Stimulated activated CD8-positive, alpha-beta memory T cell treated with anti-CD3 and anti-CD28 coated beads, Interleukin-12 subunit alpha, Interleukin-12 subunit beta, amount 100 ng/mL, for 4 hours (primary cell): Measurements from ENCODE around the gene TGFBI.

Experiments
- DNase-seq: peaks from one replicate; pipeline ENCODE4 v3.0.0-alpha.2; 2020; ENCODE audit warnings: low read depth

The TGFBI gene

GRCh38 chr5:136090319-136090718 lies 61.5 kb downstream of the TGFBI start:
- no peak for DNase-seq

GRCh38 chr5:136094189-136094912 lies 65.6 kb downstream of the TGFBI start:
- no peak for DNase-seq

GRCh38 chr5:136094913-136095641 lies 66.3 kb downstream of the TGFBI start:
- DNase-seq, result no peak

DNA sequence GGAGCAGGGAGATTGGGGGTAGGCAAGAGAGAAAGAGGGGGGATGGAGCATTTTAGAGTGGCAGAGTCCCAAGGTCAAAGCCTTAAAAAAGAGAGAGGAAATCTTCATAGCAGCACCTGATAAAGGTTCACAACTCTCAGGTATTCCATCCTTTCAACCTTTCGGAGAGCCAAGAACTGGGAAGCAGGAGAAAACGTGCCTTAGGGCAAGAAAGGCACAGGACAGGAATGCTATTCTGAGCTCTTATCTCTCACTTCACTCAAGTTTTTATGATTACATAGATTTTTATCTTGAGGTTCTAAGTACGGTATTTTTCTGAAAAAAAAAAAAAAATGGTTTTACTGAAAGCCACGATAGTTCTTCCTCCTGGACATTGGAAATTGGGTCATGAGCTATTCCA lies 69.4 kb downstream of the TGFBI start:
- no peak for DNase-seq

DNA sequence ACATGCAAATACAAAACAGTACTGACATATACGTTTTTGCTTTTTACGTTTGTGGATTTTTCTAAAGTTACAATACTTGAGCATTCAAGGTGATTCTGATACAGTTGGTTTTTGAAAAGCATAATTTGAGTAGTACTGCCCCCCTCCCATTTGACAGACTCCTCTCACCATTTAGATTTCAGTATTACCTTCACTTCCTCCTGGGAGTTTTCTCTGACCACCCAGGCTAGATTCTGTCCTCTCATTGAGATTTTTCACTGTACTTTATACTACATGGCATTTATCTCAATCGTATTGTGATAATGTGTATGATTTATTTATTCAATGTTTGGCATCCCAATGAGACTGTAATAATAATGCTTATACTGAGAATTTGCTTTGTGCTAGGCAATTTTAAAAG lies 71.1 kb downstream of the TGFBI start:
- no peak for DNase-seq

DNA sequence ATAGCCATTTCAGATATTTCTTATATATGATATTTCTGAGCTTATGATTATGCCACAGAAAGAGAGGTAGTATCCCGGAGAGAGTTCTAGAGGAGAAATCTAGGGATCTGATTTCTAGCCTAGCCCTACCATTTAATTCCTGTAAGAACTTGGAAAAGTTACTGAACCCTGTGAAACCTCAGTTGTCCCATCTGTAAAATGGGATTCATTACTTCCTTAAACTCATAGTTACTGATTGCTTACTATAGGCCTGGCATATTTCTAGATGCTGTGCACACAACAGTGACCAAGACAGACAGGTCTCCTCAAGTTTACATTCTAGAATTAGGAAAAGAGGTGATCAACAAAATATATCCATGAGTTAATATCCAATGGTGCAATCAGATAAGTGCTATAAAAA lies 73.1 kb downstream of the TGFBI start:
- no peak for DNase-seq

DNA sequence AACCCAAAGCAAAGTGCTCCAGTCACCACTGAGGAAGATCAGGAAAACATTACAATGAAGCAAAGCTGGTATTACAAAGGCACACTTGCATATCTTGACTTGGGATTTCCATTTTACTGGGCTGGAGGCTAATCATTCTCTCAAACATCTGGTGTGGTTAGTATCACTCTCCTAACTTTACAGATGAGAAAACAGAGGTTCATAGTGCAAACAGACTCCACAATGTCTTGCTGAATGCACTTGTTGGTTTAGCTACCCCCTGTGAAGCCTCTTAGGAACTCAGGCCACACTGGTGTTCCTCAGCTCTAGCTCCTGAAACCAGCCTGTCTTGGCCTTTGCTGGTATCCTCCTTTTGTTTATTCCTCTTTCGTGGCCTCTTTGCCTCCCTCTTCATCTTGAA lies 74.3 kb downstream of the TGFBI start:
- no peak for DNase-seq

DNA sequence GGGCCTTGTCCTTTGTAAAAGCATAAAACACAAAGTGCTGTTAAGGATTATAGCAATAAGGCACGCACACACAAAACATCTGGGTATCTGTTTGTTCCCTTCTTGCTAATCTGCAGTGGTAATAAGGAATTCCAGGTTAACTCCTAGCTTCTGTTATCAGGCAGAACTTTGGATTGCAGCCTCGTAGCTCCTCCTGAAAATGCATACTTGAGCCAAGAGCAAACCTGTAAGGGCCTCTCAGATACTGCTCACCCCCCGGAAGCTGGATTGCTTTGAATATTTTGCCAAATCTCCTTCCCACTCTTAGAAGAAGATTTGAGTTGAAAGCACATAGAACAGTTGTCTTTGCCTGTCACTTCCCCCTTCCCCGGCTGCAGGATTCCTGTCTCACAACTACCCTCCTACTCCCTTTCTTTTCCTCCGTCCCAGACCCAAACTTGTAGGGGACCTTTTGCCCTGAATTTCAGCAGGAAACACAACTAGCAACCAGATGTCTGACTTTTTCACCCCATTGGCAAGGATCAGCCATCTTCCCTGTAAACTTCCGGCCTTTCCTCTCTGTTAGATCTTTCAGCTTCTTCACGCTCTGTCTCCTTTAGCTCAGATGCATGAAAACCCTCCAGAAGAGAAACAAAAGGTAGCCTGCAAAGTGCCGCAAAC lies 75.6 kb downstream of the TGFBI start:
- DNase-seq, result no peak

DNA sequence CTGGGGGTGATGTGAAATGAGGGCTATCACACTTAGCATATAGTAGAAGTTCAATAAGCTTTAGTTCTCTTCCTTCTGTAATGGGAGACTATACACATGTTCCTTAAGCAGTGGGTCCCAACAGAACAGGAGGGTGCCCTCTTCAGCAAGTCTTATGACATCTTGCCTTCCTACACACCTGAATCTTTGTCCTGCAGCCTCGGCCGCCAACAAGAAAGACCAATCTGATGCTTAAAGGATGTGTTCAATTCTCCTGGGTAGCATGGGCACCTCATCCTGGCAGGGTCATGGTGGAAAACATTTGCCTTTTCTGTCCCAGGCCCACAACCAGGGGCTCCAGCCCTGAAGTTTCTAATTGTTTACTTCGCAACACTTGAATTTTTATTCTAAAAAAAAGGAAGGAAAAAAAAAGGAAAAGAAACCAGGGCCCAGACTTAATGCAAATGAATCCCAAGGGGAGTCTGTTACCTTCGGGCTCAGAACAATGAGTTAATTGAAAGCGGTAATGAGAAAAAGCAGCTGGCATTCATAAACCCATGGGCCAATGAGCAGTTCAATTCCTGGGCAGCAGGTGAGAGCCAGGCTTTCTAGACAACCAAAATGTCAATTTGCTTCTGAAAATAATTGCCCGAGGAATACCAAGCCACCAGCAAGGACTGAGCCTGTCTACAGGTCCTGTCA lies 77.7 kb downstream of the TGFBI start:
- no peak for DNase-seq

DNA sequence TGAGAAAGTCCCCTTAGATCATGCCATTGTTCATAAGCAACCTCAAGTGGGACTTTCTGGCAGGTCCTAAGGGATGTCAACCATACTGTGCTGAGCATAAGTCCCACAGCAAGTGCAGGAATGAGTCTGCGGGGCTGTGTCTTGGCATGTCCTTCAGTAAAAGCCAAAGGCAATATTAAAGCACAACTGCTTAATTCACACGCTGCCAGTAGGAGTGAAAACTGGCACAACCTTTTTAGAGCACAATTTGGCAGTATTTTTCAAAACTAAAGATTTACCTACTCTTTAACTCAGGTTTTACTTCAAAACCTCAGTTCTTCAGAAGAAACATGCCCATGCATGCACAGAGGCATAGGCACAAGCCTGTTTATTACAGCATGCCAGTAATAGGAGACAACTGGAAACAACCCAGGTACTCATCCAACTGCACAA lies 79.4 kb downstream of the TGFBI start:
- DNase-seq, result no peak

DNA sequence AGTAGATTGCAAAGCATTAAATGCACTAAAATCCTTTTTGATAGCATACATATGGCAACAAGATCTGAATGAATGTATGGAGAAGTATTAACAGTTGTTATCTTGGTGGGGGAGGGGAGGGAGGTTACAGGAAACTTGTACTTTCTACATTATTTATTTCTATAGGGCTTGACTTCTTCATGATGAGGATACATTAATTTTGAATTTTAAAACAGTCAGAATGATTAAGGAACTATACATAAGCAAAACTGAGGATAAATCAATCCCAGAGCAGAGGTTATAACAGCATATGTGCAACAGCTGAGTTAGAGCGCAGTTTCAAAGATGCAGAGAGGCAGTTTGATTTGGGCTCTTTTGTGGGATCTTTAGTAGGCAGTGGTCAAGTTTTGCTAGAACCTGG lies 80.0 kb downstream of the TGFBI start:
- no peak for DNase-seq

DNA sequence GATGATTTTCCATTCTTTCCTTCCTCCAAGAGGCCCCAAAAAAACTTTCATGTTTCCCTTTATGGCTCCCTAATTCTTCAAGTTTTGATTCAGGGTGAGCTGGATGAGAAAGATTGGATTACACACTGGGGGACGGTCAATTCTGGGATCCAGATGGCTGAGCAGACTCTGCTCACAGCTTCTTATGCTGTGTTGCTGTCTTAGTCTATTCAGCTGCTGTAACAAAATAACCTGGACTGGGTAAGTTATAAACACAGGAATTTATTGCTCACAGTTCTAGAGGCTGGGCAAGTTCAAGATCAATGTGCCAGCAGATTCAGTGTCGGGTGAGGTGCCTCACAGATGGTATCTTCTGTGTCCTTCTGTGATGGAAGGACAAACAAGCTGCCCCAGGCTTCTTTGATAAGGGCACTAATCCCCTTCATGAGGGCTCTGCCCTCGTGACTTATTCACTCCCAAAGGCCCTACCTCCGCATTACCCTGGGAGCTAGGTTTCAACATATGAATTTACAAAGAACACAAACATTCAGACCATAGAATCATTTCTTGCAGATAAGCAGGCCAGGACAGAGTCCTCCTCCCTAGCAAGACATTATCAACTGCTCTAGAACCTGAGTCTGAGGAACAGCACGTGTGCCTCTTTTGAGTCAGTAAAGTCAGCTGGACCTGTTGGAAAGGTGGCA lies 80.8 kb downstream of the TGFBI start:
- DNase-seq, result no peak
